Superior temporal gyrus (tissue), 1 donor: Measurements from ENCODE around the gene MRPL21.
"Not testable (repeated sequence)": the region's sequence is repeated elsewhere in the genome, so short reads cannot be mapped to it uniquely, and the experiment has no call there.

Source experiments
- DNase-seq: peaks from one replicate; pipeline ENCODE4 v3.0.0-alpha.2; 2016; ENCODE audit errors: extremely low spot score

Gene MRPL21

GRCh38 chr11:68911731-68912130 is 8.1 kb upstream of the MRPL21 start:
- no peak for DNase-seq

DNA sequence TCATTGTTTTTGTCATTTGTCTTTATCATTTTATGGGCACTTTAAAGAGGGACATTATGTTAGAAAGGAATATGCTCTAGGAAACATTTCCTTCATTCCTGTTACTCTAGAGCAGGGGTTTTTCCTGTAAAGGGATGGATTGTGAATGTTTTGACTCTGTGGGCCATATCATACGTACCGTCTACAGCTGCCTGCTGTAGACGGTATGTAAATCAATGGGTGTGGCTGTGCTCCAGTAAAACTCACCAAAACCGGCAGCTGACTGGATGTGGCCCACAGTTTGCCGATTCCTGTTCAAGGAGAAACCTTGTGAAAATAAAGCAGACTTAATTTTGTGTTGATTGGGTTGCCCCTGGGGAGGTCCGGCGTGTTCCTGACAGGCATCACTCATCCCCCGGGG is 7.3 kb upstream of the MRPL21 start:
- no peak for DNase-seq

DNA sequence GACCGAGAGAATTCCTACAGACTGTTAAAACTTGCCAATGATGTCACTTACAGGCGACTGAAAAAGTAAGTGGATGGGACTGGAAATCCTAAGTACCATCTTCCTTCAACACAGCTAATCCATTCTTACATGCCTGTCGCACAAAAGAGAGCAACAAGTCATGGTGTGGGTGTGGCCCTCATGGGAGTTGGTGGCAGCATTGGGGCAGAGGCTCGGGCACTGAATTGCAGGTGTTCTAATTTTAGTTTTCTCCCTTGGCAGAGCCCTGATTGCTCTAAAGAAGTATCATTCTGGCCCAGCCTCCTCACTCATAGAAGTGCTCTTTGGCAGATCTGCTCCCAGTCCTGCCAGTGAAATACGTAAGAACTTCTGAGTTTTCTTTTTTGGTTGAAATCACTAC is 4.6 kb upstream of the MRPL21 start:
- no peak for DNase-seq

DNA sequence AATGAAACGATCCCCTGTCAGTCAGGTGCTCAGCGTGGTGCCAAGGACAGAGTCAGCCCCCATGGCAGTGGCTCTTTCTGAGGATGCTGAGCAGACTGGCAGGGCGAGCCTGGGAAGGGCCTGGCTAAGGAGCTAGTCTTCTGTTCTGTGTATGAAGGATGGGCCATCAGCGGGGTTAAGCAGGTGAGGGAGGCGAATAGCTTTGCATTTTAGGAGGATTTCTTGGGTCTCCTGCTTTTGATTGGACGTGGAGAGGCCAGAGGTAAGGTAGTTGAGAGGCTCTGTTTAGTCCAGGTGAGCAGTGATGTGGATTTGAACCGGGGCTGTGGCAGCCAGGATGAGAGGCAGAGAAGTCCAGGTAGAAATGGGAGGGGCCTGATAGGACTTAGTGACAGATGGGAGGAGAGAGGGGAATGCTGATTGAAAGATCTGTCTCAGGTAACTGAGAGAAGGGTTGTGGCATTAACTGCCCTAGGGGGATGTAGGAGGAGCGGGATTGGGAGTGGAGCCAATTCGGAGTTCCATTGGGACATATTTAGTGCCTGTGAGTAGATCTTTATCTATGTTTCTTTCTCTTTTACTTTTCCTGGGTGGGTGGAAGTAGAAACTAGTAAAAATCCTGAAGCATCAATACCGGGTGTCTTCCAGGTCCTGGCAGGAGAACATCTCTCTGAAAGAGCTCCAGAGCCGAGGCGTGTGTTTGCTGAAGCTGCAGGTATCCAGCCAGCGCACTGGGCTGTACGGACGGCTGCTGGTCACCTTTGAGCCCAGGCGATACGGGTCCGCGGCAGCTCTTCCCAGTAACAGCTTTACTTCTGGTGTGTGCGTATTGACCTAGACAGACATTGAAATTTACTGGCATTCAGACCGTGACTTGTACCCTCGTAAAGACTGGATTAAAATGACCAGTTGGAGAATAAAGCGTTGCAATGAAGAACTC is 2.1 kb upstream of the MRPL21 start:
- DNase-seq = no peak

DNA sequence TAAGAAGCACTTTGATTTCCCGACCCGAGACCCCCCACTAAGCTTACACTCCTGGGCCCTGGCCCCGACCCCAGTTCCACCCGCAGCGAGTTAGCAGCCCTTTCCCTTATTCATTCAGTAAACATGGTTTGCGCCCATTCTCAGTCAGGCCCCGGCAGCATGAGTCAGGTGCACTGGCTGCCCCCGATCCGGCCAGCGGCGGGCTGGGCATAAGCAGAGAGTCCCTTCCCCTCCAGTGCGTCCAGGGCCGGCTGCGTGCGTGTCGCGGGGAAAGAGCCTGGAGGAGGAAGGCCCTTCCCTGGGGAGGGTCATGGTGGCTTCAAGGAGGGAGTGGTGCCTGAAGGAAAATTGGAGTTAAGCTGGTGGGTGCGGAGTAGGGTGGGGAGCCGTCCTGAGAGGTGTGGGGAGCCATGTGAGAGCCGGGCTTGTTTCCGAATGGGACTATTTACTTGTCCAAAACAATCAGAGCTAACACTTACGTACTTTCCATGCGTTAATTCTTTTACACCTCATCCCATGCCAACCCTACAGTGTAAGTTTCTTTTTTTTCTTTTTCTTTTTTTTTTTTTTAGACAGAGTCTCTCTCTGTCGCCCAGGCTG is 716 bp upstream of the MRPL21 start:
- DNase-seq = no peak

- DNase-seq = no peak
These were observed 2.7 kb downstream of the MRPL21 start for GRCh38 chr11:68900835-68901381.

GRCh38 chr11:68897441-68897840 is 6.2 kb downstream of the MRPL21 start:
- no peak for DNase-seq

- DNase-seq = no peak
These were observed 7.3 kb downstream of the MRPL21 start for GRCh38 chr11:68896171-68896959.

DNA sequence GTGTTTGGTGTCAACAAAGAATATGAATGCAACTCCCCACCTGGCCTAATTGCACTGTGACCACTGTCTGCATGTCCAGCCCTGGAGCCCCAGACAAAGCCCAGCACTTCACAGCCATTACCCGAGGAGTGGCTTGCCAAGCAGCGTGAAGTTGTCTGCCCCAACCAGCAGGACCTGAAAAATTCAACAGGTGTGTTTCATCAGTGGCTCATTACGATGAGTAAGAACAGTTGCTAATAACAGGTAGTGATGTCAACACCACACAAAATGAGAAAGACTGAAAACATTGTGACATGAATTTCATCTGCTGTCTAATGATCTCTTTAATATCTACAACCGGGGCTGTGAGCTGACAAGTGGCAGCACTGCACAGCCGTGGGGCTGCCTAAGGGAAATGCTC is 10.3 kb downstream of the MRPL21 start:
- DNase-seq = no peak

- no peak for DNase-seq
These were observed 11.1 kb downstream of the MRPL21 start for GRCh38 chr11:68892576-68892975.

DNA sequence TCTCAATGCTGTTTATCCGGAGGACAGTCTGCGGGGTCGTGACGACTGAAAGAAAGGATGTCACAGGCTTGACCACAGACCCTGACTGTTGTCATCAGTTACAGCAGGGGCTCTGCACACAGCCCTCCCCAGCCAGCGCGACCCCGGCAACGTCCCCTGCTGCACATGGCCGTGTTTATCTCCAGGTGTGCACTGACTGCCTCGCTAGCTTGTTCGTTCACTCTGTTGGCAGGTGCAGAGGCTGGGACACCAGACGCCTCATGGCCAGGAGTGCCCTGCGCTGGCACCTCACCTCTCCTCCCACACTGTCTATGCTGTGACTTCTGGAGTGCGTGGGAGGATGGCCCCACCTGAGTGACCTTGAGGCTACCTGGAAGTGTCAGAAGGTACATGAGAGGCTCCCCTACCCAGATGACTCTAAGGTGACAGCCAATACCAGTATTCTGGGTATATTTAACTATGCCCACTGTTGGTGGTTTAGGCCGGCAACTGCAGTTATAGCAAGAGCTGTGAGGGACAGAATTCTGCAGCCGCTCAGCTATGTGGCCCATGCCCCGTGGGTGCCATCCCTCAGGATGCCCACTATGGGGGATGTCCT is 12.2 kb downstream of the MRPL21 start:
- DNase-seq = no peak

DNA sequence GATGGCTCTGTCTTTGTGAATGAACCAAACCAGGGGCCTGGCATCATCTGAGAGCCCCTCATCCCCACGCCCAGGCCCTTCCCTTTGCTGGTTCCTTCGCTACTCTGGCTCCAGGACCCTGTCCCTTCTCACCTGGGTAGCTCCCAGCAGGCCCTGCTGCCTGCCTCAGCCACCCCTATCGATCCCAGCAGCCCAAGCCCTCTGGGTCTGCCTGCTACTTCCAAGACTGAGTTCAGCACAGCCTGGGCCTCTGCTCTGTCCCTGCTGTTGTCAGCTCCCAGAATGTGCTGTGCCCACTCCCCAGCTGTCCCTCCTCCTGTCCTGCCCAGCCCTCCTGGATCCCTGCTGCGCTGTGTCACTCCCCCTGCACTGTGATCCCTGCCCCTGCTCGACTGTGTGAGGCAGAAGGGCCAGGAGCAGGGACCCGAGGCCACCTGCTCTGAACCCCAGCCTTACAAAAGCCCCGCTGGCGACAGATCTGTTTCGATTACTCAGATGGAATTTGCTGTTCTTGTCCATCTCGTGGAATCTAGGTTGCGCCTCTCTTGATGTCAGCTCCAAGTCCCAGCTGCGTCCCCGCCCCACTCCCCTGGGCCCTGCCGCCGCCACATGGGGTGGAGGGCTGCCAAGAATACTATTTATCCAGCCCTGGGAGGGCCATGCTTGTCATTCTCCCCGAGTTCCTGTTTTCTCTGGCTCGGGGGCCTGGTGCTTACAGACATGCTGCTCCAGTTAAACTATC is 13.0 kb downstream of the MRPL21 start:
- DNase-seq = peak; percentile 50

- DNase-seq = no peak
These were observed 13.6 kb downstream of the MRPL21 start for GRCh38 chr11:68889948-68890446.

DNA sequence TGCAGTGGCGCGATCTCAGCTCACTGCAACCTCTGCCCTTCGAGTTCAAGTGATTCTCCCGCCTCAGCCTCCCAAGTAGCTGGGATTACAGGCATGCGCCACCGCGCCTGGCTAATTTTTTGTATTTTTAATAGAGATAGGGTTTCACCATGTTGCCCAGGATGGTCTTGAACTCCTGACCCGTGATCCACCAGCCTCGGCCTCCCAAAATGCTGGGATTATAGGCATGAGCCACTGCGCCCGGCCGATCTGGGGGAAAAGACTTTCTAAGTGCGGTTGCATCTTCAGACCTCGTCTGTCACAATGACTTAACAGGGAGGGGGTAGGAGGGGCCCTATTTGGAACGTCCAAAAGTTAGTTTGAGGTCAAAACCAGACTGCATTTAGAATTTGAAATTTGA is 18.8 kb downstream of the MRPL21 start:
- DNase-seq = not testable (repeated sequence)

DNA sequence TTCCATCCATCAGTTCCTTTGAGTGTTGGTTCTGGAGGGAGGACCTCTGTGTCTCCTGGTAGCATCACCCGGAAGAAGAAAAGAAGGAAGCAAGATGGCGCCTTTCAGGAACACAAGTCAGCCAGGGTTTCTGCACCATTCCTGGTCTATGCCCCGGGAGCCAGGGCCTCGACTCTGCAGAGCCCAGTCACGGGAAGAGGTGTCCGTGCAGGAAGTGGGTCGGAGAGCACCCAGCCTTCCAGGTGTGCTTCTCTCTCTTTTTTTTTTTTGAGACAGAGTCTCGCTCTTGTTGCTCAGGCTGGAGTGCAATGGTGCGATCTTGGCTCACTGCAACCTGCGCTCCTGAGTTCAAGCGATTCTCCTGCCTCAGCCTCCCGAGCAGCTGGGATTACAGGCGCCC is 21.2 kb downstream of the MRPL21 start:
- DNase-seq = no peak

GRCh38 chr11:68881320-68881719 is 22.3 kb downstream of the MRPL21 start:
- DNase-seq = no peak

GRCh38 chr11:68880851-68881250 is 22.8 kb downstream of the MRPL21 start:
- no peak for DNase-seq

DNA sequence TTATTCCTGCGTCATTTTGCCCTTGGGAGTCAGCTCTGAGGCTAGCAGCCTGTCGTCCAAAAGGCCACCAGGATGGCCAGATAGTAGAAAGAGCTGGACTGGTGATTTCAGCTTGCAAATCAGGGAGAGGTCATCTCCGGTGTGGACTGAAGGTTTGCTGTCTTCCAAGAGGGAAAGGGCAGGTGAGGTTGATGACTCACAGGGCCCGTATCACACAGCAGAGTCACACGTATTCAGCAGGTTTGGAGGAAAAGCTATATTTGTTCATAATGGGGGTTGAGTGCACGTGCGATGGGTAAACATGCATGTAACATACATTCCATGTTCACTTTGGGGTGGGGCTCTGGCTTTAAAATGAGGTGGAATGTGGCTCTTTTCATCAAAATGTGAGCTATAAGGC is 25.6 kb downstream of the MRPL21 start:
- DNase-seq = no peak

DNA sequence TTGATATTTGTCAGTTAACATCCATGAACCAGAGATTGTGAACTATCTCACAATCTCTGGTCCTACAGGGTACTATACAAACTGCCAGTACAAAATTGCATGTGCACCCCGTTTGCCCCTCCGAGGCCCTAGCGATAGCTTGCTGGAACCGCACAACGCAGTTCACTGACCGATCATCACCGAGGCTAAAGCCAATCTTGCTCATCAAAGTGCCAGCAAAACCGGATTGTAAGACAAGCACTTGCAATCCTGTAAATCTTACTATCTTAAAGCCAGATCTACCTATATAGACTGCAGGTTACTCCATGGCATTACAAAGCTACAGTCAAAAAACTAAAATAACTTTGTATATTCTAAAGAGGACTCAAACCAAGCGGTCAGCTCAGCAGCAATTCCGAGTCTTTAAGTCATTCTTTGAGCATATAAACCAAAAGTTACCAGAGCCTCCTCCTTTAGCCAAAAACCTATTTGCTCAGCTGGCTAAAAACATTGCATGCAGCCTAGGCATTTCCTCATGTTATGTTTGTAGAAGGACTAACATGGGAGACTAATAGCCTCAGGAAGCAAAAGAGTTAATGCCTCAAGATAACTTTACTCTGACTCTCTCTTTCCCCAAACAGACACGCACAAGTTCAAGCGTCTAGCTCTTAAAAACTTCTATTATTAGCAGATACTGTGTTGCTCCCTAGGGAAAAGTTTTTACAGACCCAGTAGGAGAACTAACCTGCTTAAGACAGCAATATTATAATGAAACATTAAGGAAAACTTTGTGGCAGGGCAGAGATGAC is 31.2 kb downstream of the MRPL21 start:
- DNase-seq = no peak

DNA sequence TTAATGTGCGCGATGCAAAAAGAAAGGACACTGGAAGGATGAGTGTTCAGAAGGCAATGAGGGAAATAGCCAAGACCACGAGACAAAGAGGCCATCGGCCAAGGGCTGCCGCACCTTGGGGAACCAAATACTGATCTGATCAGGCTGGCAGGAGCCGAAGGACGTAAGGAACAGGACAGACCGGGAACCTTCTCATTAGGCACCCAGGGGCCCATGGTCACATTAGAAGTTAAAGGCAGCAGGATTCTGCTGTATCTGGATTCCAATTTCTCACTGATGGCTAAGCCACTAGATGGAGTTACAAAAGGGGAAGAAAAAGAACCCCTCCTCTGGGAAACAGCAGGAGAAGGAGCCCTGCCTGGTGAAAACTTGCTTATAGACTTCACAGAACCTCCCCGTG is 33.2 kb downstream of the MRPL21 start:
- DNase-seq = no peak
